B cell (primary cell): ENCODE results near the gene CCDC178. TPM values are rescaled to one million over a fixed set of nuclear protein-coding genes. Genes with fewer than 3 reads are reported as not detected.

Source experiments
- ATAC-seq: fragments of 200-7000 bp; cut with Tn5 transposase; one replicate; pipeline ENCODE4 v1.10.0; 2021; ENCODE audit warnings: low read depth, mild to moderate bottlenecking, moderate number of reproducible peaks, moderate library complexity
- CTCF ChIA-PET: fragments of 350-600 bp; sonication (Branson Sonifier 250); formaldehyde crosslinking; loops from one replicate; lab custom pipeline; 2021; ENCODE audit warnings: antibody characterized with exemption, inconsistent platforms; lab: Charles Lee
- POLR2A ChIA-PET: fragments of 350-600 bp; sonication (Branson Sonifier 250); formaldehyde crosslinking; loops from one replicate; lab custom pipeline; 2021; ENCODE audit warnings: antibody characterized with exemption; lab: Charles Lee
- DNase-seq: peaks from one replicate; pipeline ENCODE4 v3.0.0; 2013
- H2AFZ ChIP-seq: 2 replicates; pipeline ENCODE4 v1.6.1; 2012; ENCODE audit warnings: mild to moderate bottlenecking, low read depth, low read length; ENCODE audit not compliant: insufficient read depth, poor library complexity, severe bottlenecking
- H3K27ac ChIP-seq, 2 donors: 1 replicate in 1 of 2; 2 replicates in 1 of 2; pipeline ENCODE4 v1.5.1; 2012 to 2013; ENCODE audit warnings: low read length in 2 of 2, mild to moderate bottlenecking in 2 of 2, moderate library complexity in 1 of 2
- H3K27me3 ChIP-seq, 4 experiments: fragments of 200-600 bp in 1 of 4; sonication (generic) in 1 of 4; replicated peaks in 1 of 4; 1 replicate in 2 of 4; 2 replicates in 2 of 4; pipeline versions ENCODE4 v1.6.1 to v1.7.0; 2013 to 2016; ENCODE audit warnings: low read length in 3 of 4, mild to moderate bottlenecking in 2 of 4, mixed read lengths in 1 of 4, moderate library complexity in 1 of 4; ENCODE audit not compliant: insufficient read depth in 4 of 4, control insufficient read depth in 3 of 4; ENCODE audit errors: control extremely low read depth in 1 of 4
- H3K36me3 ChIP-seq, 2 experiments: replicated peaks in 1 of 2; 1 replicate in 1 of 2; 2 replicates in 1 of 2; pipeline versions ENCODE4 v1.6.1 to v1.7.1; 2013; ENCODE audit warnings: low read length in 1 of 2; ENCODE audit not compliant: insufficient read depth in 2 of 2, control insufficient read depth in 1 of 2; ENCODE audit errors: control extremely low read depth in 1 of 2, extremely low read depth in 1 of 2
- H3K4me1 ChIP-seq, 2 donors: fragments of 200-600 bp in 1 of 2; sonication (generic) in 1 of 2; 1 replicate in 1 of 2; 2 replicates in 1 of 2; pipeline versions ENCODE4 v1.5.1 to v1.6.1; 2013 to 2017; ENCODE audit warnings: low read length in 2 of 2; ENCODE audit not compliant: control insufficient read depth in 2 of 2, insufficient read depth in 2 of 2
- H3K4me2 ChIP-seq: replicated peaks from 2 replicates; pipeline ENCODE3; 2012; ENCODE audit warnings: mild to moderate bottlenecking, low read depth, low read length; ENCODE audit not compliant: poor library complexity, severe bottlenecking
- H3K4me3 ChIP-seq, 5 experiments: fragments of 200-600 bp in 1 of 5; sonication (generic) in 1 of 5; 1 replicate in 3 of 5; 2 replicates in 2 of 5; pipeline versions ENCODE4 v1.5.1 to v1.7.0; 2011 to 2016; ENCODE audit warnings: low read length in 4 of 5, mild to moderate bottlenecking in 4 of 5, low read depth in 2 of 5, control low read depth in 1 of 5, moderate library complexity in 1 of 5; ENCODE audit not compliant: insufficient read depth in 1 of 5; ENCODE audit errors: control extremely low read depth in 1 of 5, extremely low read depth in 1 of 5
- H3K79me2 ChIP-seq: fragments of 200-600 bp; sonication (generic); one replicate; pipeline ENCODE4 v1.6.0; 2016; ENCODE audit warnings: low read length; ENCODE audit not compliant: control insufficient read depth, insufficient read depth
- H3K9ac ChIP-seq: fragments of 200-600 bp; sonication (generic); 2 replicates; pipeline ENCODE4 v1.6.1; 2017; ENCODE audit warnings: mild to moderate bottlenecking, low read length, moderate library complexity
- H3K9me3 ChIP-seq, 3 donors: one replicate each; pipeline versions ENCODE4 v1.6.1 to v1.7.1; 2013; ENCODE audit warnings: low read length in 2 of 3; ENCODE audit not compliant: control insufficient read depth in 2 of 3, insufficient read depth in 1 of 3; ENCODE audit errors: control extremely low read depth in 1 of 3
- H4K20me1 ChIP-seq: 2 replicates; pipeline ENCODE4 v1.6.0; 2012; ENCODE audit warnings: mild to moderate bottlenecking, low read length; ENCODE audit not compliant: insufficient read depth, control insufficient read depth, poor library complexity, severe bottlenecking
- H3K27ac Mint-ChIP-seq: one replicate; pipeline ENCODE4 v1.8.0; 2021; ENCODE audit warnings: mixed read lengths
- H3K27me3 Mint-ChIP-seq: one replicate; pipeline ENCODE4 v1.8.0; 2021; ENCODE audit warnings: mixed read lengths
- H3K4me1 Mint-ChIP-seq: one replicate; pipeline ENCODE4 v1.8.0; 2021; ENCODE audit warnings: mixed read lengths
- H3K4me3 Mint-ChIP-seq: one replicate; pipeline ENCODE4 v1.8.0; 2021; ENCODE audit warnings: mixed read lengths
- H3K9me3 Mint-ChIP-seq: one replicate; pipeline ENCODE4 v1.8.0; 2022; ENCODE audit warnings: mixed read lengths; ENCODE audit not compliant: insufficient read depth
- EZH2 ChIP-seq: IDR thresholded peaks from 2 replicates; pipeline ENCODE4 v1.6.1; 2012; ENCODE audit warnings: borderline replicate concordance, low read depth, mild to moderate bottlenecking, moderate library complexity, low read length; ENCODE audit not compliant: insufficient read depth, poor library complexity, severe bottlenecking
- WGBS: methylation state at CpG from one replicate; pipeline ENCODE4 v1.1.5; 2013; ENCODE audit warnings: missing lambda C conversion rate; ENCODE audit not compliant: insufficient coverage; 5-methylcytosine and 5-hydroxymethylcytosine counted together
- intact Hi-C: fragments of 100-400 bp; cut with micrococcal nuclease; formaldehyde crosslinking; loops from one replicate; pipeline ENCODE4 v1.10.0; 2022
- polyA plus RNA-seq: library from polyadenylated mRNA; depleted of rRNA; stranded (reverse); fragments of >200 nt; gene quantifications from 2 replicates; pipeline ENCODE4 v1.2.3, GENCODE V29; 2012
- total RNA-seq, 2 donors: library from RNA; stranded (reverse); fragments of 120-200 nt in 1 of 2; gene quantifications; 1 replicate in 1 of 2; 2 replicates in 1 of 2; pipeline versions ENCODE4 v1.2.3 to v1.2.4, GENCODE V29; 2013 to 2022
- TF ChIP-seq, protein P1 (sequence below): fragments of 200-600 bp; IDR thresholded peaks from one replicate; pipeline ENCODE4 v1.8.0; 2022; ENCODE audit warnings: antibody characterized with exemption, mild to moderate bottlenecking

CCDC178 gene
- total and polyA plus RNA-seq, 2 donors (not counting 1 experiment from before 2014, with no cell fraction given), result not detected

DNA sequence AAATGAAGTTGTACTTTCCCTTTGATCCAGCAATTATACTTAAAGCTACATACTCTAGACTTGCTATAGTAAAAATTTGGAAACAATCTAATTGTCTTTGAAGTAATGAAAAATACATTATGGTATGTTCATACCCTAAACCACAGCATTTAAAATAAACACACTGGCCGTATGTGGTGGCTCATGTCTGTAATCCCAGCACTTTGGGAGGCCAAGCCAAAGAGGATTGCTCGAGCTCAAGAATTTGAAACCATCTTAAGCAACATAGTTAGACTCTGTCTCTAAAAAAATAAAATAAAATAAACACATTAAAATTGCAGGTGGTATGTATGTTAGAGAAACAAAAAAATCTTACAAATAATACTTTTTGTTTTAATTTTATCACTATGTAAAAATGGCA lies 459.6 kb downstream of the CCDC178 start:
- TF ChIP-seq EZH2, result no peak
- TF ChIP-seq, protein P1, sequence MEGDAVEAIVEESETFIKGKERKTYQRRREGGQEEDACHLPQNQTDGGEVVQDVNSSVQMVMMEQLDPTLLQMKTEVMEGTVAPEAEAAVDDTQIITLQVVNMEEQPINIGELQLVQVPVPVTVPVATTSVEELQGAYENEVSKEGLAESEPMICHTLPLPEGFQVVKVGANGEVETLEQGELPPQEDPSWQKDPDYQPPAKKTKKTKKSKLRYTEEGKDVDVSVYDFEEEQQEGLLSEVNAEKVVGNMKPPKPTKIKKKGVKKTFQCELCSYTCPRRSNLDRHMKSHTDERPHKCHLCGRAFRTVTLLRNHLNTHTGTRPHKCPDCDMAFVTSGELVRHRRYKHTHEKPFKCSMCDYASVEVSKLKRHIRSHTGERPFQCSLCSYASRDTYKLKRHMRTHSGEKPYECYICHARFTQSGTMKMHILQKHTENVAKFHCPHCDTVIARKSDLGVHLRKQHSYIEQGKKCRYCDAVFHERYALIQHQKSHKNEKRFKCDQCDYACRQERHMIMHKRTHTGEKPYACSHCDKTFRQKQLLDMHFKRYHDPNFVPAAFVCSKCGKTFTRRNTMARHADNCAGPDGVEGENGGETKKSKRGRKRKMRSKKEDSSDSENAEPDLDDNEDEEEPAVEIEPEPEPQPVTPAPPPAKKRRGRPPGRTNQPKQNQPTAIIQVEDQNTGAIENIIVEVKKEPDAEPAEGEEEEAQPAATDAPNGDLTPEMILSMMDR, result no peak
- Mint-ChIP-seq H3K9me3 (no peaks in the 10 kb centered on the region), H3K4me1 (no peaks in the 10 kb centered on the region), H3K4me3 (no peak overlapping the region), H3K27me3 (peaks cover 12% of the 10 kb centered on the region), H3K27ac (no peak overlapping the region)
- Histone ChIP-seq H3K79me2 (no peaks in the 10 kb centered on the region), H2AFZ (no peak overlapping the region), H3K9ac (no peak overlapping the region), H3K27me3 (no peaks in the 10 kb centered on the region), H3K4me1 (no peaks in the 10 kb centered on the region), H3K27ac (no peak overlapping the region), H3K36me3 (no peaks in the 10 kb centered on the region), H3K4me3 (no peak overlapping the region), H3K9me3 (no peaks in the 10 kb centered on the region), H4K20me1 (no peaks in the 10 kb centered on the region), H3K4me2 (no peak overlapping the region)
- ATAC-seq (no peak), DNase-seq (no peak)
- CTCF ChIA-PET, result interaction anchor here (1.0 kb wide), 1 partner anchor 50 kb away, joined by 3 read pairs; no protein-coding TSS in a partner anchor
- WGBS, result no CpG with 5 or more reads among the region's 2 CpGs
- intact Hi-C loops, result no loop called here
- POLR2A ChIA-PET, result no interaction called here

DNA sequence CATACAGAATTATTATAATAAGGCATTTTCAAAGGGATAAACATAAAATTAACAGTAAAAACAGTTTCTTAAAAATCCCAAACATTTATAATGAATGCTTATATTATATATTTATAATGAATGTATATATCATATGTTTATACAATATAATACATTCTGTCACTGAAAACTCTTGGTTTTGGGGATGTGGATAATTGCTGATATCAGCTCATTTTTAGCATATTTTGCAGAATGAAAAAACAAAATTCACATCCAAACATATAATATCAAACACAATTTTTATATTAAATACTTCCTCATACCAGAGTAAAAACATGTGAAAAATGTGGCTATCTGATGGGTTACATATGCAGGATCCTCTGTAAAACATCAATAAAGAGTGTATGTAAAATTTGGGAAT lies 465.0 kb downstream of the CCDC178 start:
- Histone ChIP-seq H3K27me3 (peaks cover 0 to 2% (median 0%) of the 10 kb centered on the region in 4 experiments), H3K4me3 (no peak overlapping the region), H3K9me3 (no peaks in the 10 kb centered on the region), H3K36me3 (no peaks in the 10 kb centered on the region), H3K27ac (no peak overlapping the region), H3K4me2 (no peak overlapping the region), H3K4me1 (peaks cover 4 to 5% of the 10 kb centered on the region in 2 donors), H3K9ac (no peak overlapping the region), H3K79me2 (no peaks in the 10 kb centered on the region), H4K20me1 (no peaks in the 10 kb centered on the region), H2AFZ (no peak overlapping the region)
- Mint-ChIP-seq H3K4me1 (peaks cover 10% of the 10 kb centered on the region), H3K9me3 (no peaks in the 10 kb centered on the region), H3K27ac (no peak overlapping the region), H3K27me3 (peaks cover 16% of the 10 kb centered on the region), H3K4me3 (no peak overlapping the region)
- TF ChIP-seq, protein P1, result no peak
- TF ChIP-seq EZH2, result no peak
- ChIA-PET POLR2A (no interaction called here), CTCF (no interaction called here)
- ATAC-seq (no peak), DNase-seq (no peak)
- intact Hi-C loops, result no loop called here
